ENCODE data around the gene CERT1. TPM values are rescaled to one million over a fixed set of nuclear protein-coding genes. Genes with fewer than 3 reads are reported as not detected.

The CERT1 gene
- total and polyA plus RNA-seq, 7 donors: 14.1 to 40.2 (median 20.3) TPM

DNA sequence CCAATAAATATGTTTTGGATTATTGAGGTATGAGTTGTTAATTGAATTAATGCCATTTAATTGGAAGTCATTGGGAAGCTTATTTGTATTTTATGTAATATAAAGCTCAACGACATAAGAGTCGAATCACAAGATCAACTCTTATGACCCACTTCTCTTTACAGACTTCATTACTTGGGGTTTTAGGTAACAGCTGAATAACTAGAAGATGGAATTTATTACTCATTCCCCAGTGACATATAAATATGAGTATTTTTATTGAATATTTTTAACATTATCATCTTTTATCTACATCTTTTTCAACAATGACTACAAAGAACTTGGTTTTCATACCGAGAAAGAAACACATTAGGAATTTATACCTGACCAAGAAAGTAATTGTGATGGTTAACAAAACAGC lies 153.3 kb downstream of the CERT1 start:
- H3K27me3 ChIP-seq: no peaks in the 10 kb centered on the region
- H3K4me1 ChIP-seq: peaks cover 0 to 1% (median under 1%) of the 10 kb centered on the region in 4 donors
- DNase-seq: no peak
- H3K4me3 ChIP-seq: no peak overlapping the region
- TF ChIP-seq EP300 (IDR thresholded peaks at IDR 0.05) (no peak), POLR2A (IDR thresholded peaks at IDR 0.05) (no peak), POLR2AphosphoS5 (IDR thresholded peaks at IDR 0.05) (no peak)
- TF ChIP-seq, protein P1, sequence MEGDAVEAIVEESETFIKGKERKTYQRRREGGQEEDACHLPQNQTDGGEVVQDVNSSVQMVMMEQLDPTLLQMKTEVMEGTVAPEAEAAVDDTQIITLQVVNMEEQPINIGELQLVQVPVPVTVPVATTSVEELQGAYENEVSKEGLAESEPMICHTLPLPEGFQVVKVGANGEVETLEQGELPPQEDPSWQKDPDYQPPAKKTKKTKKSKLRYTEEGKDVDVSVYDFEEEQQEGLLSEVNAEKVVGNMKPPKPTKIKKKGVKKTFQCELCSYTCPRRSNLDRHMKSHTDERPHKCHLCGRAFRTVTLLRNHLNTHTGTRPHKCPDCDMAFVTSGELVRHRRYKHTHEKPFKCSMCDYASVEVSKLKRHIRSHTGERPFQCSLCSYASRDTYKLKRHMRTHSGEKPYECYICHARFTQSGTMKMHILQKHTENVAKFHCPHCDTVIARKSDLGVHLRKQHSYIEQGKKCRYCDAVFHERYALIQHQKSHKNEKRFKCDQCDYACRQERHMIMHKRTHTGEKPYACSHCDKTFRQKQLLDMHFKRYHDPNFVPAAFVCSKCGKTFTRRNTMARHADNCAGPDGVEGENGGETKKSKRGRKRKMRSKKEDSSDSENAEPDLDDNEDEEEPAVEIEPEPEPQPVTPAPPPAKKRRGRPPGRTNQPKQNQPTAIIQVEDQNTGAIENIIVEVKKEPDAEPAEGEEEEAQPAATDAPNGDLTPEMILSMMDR (IDR thresholded peaks at IDR 0.05): no peak
- intact Hi-C loops (cut with DNase I): no loop called here
- WGBS, 2 donors: 95 to 96% methylated on average over 3 of the region's 3 CpGs
- no peak overlapping the region for H3K27ac ChIP-seq
- no peaks in the 10 kb centered on the region for H3K9me3 ChIP-seq
- H3K36me3 ChIP-seq: peaks cover 24 to 77% (median 49%) of the 10 kb centered on the region in 4 donors

DNA sequence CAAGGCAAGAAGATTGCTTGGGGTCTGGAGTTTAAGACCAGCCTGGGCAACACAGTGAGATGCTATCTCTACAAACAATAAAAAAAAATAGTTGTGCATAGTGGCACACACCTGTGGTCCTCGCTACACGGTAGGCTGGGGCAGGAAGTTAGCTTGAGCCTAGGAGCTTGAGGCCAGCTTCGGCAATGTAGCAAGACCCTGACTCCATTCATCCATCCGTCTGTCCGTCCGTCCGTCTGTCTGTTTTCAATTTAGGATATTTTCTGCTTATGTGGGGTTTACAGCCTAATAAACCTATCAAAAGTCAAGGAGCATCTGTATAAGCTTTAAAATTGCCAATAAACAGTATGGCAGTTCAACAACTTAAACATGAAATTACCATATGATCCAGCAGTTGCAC lies 154.7 kb downstream of the CERT1 start:
- Histone ChIP-seq H3K36me3 (peaks cover 24 to 91% (median 51%) of the 10 kb centered on the region in 4 donors), H3K9me3 (no peaks in the 10 kb centered on the region), H3K4me3 (no peak overlapping the region), H3K4me1 (no peaks in the 10 kb centered on the region), H3K27ac (no peak overlapping the region), H3K27me3 (no peaks in the 10 kb centered on the region)
- DNase-seq: no peak
- intact Hi-C loops (cut with DNase I): no loop called here
- WGBS, 2 donors: 97 to 98% methylated on average over 7 of the region's 7 CpGs
- TF ChIP-seq POLR2A (IDR thresholded peaks at IDR 0.05) (no peak), EP300 (IDR thresholded peaks at IDR 0.05) (no peak), POLR2AphosphoS5 (IDR thresholded peaks at IDR 0.05) (no peak)
- TF ChIP-seq, protein P1 (IDR thresholded peaks at IDR 0.05): no peak

DNA sequence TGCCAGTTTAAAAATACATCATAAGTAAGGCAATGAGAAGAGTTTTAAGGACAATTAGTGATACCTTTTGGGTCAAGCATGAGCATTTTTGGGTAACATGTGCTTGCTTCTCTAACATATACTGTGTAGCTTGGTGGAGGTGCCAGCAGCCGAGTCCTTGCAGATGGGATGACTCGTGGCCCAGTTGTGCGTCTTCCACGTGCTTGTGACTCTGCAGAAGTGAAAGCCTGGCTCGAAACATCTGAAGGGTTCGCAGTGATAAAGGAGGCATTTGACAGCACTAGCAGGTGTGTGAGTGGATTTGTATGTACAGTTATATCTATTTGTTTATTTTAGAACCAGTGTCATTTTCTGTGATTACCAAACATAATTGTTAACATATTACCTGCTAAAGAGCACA lies 156.2 kb downstream of the CERT1 start:
- Histone ChIP-seq H3K4me1 (no peaks in the 10 kb centered on the region), H3K36me3 (peaks cover 19 to 98% (median 60%) of the 10 kb centered on the region in 4 donors), H3K4me3 (no peak overlapping the region), H3K27me3 (no peaks in the 10 kb centered on the region), H3K27ac (no peak overlapping the region), H3K9me3 (no peaks in the 10 kb centered on the region)
- TF ChIP-seq POLR2AphosphoS5 (IDR thresholded peaks at IDR 0.05) (no peak), EP300 (IDR thresholded peaks at IDR 0.05) (no peak), POLR2A (IDR thresholded peaks at IDR 0.05) (no peak)
- TF ChIP-seq, protein P1 (IDR thresholded peaks at IDR 0.05): no peak
- WGBS, 2 donors: 97% methylated on average over 6 of the region's 6 CpGs
- DNase-seq: no peak
- intact Hi-C loops (cut with DNase I): no loop called here

DNA sequence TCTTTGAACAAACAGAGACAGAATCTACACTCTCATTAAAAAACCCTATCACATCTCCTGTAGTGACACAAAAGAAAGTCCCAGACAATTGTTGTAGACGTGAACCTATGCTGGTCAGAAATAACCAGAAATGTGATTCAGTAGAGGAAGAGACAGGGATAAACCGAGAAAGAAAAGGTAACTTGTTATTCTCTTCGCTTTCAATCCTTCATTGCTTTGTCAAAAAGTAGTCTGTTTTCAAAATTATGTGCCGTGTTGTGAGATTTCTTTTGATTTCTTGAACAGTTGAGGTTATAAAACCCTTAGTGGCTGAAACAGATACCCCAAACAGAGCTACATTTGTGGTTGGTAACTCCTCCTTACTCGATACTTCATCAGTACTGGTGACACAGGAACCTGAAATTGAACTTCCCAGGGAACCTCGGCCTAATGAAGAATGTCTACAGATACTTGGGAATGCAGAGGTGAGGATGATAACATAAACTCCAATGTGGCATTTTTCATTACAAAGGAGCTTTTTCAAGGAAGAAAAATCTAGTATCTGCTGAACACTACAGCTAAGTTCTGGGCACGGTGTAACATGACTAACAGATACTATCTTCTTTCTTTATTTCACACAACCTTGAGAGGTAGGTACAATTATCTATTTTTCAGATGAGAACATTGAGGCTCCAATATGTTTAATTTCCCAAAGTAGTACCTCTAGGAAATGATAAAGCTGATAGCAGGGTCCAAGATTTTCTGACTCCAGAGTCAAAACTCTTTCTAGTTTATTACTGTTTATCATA lies 160.1 kb downstream of the CERT1 start:
- Histone ChIP-seq H3K4me3 (no peak overlapping the region), H3K4me1 (no peaks in the 10 kb centered on the region), H3K9me3 (no peaks in the 10 kb centered on the region), H3K27me3 (no peaks in the 10 kb centered on the region), H3K27ac (no peak overlapping the region), H3K36me3 (peaks cover 2 to 97% (median 49%) of the 10 kb centered on the region in 4 donors)
- no peak for DNase-seq
- 90 to 94% methylated on average over 7 of the region's 7 CpGs for WGBS, 2 donors
- TF ChIP-seq POLR2A (IDR thresholded peaks at IDR 0.05) (no peak), EP300 (IDR thresholded peaks at IDR 0.05) (no peak), POLR2AphosphoS5 (IDR thresholded peaks at IDR 0.05) (no peak)
- TF ChIP-seq, protein P1 (IDR thresholded peaks at IDR 0.05): no peak
- intact Hi-C loops (cut with DNase I): no loop called here
